ENCODE results near the gene KHDRBS1.
"Not testable (repeated sequence)": the region's sequence is repeated elsewhere in the genome, so short reads cannot be mapped to it uniquely, and the experiment has no call there.

KHDRBS1 gene

DNA sequence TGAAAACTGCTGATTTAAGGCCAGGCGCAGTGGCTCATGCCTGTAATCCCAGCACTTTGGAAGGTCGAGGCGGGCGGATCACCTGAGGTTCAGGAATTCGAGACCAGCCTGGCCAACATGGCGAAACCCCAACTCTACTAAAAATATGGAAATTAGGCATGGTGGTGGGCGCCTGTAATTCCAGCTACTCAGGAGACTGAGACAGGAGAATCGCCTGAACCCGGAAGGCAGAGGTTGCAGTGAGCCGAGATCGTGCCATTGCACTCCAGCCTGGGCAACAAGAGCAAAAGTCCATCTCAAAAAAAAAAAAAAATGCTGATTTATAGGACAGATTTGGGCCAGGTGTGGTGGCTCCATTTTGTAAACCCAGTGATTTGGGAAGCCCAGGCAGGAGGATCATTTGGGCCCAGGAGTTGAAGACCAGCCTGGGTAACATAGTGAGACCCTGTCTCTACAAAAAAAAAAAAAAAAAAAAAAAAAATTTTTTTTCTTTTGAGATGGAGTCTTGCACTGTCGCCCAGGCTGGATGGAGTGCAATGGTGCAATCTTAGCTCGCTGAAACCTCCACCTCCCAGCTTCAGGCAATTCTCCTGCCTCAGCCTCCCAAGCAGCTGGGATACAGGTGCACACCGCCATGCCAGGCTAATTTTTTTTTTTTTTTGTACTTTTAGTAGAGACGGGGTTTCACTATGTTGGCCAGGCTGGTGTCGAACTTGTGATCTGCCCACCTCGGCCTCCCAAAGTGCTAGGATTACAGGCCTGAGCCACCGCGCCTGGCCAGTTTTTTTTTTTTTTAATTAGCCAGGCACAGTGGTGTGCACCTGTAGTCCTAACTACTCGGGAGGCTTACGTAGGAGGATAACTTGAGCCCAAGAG is 52.2 kb downstream of the KHDRBS1 start:
- not testable (repeated sequence) for DNase-seq (ENCODE audit: low read depth)

DNA sequence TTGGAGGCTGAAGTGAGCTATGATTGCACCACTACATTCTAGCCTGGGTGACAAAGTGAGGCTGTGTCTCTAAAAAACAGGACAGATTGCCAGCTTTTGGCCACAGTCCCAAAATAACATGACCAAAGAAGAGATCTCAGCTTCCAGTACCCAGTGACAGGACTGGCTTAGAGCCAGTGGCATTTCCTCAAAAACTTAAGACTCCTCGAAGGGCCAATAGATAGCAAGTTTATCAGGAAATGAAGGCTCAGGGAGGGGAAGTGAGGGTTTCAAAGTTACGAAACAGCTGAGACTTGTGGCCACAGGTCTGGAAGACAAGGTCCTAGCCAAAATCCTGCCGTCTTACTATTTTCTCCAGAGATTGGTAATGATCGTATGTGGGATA is 52.8 kb downstream of the KHDRBS1 start:
- DNase-seq (ENCODE audit: low read depth) = peak; percentile 72

DNA sequence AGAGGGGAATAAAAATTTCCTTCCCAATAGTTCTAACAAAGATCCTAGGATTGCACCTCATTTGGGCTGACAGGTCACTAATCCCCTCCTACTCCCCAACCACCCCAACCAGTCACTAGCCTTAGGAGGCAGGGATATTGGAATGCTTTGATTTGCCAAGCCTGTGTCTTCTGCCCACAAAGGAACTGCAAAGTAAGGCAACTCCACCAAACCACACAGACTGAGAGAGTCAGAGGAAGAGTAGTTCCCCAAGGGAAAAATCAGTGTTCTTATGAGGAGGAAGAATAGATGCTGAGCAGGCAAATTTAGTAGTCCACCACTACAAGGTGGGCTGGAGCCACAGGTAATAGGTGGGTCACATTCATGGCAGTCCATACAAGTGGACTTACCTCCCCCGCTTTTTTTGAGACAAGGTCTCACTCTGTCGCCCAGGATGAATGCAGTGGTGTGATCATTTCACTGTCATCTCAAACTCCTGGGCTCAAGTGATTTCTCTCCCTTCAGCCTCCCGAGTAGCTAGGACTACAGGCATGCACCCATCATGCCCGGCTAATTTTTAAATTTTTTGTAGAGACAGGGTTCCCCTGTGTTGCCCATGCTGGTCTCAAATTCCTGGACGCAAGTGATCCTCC is 55.4 kb downstream of the KHDRBS1 start:
- DNase-seq (ENCODE audit: low read depth) = peak; percentile 59

DNA sequence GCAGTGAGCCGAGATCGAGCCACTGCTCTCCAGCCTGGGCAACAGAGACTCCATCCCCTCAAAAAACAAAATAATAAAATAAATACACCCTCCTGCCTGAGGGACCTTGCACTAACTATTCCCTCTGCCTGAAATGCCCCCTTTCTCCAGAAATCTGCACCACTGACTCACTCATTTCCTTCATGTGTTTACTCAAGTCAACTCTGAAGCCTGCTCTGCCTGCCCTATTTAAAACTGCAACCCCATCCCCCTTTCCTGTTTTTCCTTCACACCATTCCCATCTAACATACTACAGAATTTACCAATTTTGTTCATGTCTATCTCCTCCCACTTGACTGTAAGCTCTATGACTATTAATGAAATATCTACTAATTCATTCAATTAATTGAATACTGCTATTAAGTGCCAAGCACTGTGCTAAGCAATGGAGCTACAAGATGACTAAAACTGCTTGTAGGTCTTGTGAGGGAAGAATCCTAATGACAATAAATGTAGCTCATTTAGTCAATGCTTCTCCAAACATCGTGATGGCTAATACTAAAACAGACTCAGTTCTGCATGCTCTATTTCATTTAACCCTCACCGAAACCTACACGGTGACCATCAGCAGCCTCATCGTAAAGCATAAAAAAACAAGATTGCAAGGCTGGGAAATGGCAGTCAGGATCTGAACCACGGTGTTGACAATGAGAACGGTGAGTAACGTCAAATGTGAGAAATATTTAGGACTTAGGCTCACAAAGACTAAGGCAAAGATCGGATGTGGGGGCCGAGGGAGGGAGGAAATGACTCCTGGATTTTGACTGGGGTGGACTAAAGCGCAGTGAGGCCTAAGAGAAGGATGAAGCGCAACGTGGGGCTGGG is 58.3 kb downstream of the KHDRBS1 start:
- DNase-seq (ENCODE audit: low read depth) = peak; percentile 43

DNA sequence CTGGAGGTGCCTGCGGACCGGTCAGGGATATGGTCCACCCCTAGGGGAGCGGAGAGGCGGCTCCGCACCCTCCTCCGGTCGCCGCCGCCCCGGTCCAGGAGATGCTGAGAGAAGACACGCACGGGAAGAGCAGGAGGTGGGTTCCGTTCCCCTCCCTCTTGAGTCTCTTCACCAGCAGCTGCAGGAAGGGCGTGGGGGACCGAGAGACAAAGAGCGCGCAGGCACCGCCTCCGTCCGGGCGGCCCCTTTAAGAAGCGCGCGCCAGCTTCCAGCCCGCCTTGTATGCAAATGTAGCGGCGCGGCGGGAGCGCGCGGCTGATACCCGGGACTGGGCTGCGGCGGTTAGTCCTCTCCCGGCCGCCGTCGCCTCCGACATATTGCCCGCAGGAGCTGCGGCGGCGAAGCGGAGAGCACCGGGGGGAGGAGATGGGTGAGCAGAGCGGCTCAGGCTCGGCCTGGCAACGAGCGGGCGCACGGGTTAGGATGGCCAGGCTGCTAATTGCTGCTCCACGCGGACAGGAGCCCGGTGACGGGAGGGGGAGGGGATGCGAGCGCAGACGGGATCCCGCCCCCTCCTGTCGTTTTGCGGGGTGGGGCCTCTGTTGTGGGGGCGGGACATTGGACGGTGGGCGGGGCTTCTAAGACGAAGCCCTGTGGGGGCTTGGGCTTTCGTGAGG is 59.1 kb downstream of the KHDRBS1 start, which contains the start of gene TMEM39B:
TSS of gene TMEM39B (plus strand) at position 318 of the 677 bp plus-strand sequence. CDS start at position 427, 109 bp downstream.
- DNase-seq (ENCODE audit: low read depth) = peak; percentile 90

DNA sequence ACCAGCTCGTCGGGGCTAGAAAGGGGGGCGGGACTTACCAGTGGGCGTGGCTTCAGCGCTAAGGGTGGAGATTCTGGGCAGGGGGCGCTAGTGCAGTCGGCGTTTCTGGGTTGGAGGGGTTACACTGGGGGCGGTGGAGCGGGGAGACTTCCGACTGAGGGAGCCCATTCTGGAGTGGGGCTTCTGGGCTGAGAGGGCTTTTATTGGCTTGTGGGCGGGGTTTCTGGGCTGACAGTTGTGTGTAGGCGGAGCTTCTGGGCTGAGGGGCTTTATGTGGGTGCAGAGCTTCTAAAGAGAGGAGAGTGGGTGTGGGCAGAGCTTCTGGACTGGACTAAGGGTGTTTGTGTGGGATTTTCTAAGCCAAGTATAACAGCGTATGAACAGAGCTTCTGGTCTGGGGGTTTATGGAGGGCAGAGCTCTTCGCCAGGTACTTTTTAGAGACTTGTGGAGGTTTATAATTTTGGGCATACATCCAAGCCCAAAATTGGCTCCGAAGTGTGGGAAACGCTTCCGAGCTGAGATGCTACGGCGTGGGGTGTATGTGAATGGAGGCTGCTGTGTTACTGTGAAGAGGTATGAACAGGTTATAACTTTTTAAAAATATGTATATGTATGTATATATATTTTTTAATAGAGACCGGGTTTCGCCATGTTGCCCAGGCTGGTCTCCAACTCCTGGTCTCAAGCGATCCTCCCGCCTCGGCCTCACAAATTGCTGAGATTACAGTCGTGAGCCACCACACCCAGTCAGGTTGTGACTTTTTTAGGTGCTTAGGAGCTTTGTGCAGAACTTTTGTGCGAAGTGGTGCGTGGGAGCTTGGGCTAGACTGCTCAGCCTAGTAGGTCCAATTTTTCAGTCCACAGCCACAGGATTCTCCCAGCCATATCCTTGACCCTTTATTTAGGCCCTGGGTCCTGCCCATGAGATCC is 59.9 kb downstream of the KHDRBS1 start:
- no peak for DNase-seq (ENCODE audit: low read depth)

DNA sequence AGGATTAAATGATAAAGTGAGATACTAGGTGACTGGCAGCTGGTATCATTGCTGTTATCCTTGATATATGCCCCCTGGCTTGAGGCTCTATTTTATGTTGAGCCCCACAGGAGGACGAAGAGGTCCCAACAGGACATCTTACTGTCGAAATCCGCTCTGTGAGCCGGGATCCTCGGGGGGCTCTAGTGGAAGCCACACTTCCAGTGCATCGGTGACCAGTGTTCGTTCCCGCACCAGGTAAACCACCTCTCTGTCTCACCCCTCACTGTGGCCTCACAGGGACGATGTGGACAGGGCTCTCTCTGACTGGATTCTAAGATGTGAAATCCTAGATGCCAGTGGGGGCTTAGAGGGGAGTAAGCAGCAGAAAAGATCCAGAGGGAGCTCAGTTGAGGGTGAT is 61.2 kb downstream of the KHDRBS1 start:
- DNase-seq (ENCODE audit: low read depth) = no peak

DNA sequence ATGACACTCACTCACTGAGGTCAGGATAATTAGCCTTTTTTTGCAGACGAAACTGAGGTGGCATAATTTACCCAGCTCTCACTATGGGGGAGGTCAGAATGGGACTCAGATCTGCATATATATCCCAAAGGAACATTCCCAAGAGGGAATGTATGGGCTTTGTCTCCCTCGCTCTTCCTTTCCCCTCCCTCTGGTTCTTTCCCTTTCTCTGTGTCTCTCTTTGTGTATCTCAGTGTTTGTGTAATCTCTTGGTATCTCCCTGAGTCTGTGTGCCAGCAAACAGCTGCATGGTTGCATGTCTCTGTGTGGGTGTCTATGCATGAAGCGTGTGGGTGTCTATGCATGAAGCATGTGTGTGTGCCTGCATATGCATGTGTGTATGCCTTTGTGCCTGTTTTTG is 63.8 kb downstream of the KHDRBS1 start:
- no peak for DNase-seq (ENCODE audit: low read depth)

DNA sequence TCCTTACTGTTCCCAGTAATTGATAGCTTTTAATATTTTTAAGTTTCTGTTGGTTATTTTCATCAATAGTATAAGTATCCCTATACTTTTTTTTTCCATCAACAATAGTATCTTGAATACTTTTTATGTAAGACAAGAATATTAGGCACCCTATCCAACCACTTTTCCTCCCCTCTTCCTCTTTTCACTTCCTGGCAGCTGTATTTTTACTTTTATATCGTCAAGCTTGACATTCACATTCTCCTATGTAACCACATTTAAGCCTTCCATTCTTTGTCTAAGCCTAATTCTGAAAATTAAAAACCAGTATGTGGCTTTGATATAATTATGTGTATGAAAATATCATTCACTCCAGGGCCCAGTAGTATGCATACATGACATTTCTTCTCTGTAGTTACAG is 68.4 kb downstream of the KHDRBS1 start:
- no peak for DNase-seq (ENCODE audit: low read depth)

DNA sequence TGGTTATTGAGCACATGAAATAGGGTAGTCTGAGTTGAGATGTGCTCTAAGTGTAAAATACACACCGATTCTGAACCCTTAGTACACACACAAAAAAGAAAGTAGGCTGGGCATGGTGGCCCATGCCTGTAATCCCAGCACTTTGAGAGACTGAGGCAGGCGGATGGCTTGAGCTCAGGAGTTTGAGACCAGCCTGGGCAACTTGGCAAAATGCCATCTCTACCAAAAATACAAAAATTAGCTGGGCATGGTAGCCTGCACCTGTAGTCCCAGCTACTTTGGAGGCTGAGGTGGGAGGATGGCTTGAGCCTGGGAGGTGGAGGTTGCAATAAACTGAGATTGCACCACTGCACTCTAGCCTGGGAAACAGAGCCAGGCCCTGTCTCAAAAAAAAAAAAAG is 72.7 kb downstream of the KHDRBS1 start:
- not testable (repeated sequence) for DNase-seq (ENCODE audit: low read depth)

DNA sequence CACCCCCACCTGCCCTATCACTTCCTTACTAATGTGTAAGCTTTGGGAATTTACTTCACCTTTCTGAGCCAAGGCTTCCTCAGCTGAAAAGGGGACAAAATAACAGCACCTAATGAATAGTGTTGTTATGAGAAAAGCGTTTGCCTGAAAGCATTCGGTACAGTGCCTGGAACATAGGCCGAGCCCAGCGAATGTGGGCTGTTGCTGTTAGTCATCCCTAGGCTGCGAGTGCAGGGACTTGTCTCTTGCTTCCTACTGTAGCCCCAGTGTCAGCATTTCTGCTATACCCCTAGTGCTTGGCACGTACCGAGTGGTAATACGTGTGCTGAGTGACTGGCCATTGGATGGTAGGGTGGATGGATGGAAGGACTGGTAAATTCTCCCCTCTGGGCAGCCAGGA is 77.5 kb downstream of the KHDRBS1 start:
- DNase-seq (ENCODE audit: low read depth) = no peak

DNA sequence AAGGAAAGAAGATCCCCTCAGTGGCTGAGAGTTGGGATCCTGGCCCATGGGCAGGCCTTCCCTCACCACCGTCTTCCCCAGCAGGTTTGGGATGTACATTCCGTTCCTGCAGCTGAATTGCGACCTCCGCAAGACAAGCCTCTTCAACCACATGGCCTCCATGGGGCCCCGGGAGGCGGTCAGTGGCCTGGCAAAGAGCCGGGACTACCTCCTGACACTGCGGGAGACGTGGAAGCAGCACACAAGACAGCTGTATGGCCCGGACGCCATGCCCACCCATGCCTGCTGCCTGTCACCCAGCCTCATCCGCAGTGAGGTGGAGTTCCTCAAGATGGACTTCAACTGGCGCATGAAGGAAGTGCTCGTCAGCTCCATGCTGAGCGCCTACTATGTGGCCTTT is 77.9 kb downstream of the KHDRBS1 start:
- DNase-seq (ENCODE audit: low read depth) = no peak
